ENCODE results near the gene KRTAP10-4. TPM values are rescaled to one million over a fixed set of nuclear protein-coding genes. Genes with fewer than 3 reads are reported as not detected.

KRTAP10-4 gene
- total RNA-seq, 1 experiment from 2014 or later, result not detected

DNA sequence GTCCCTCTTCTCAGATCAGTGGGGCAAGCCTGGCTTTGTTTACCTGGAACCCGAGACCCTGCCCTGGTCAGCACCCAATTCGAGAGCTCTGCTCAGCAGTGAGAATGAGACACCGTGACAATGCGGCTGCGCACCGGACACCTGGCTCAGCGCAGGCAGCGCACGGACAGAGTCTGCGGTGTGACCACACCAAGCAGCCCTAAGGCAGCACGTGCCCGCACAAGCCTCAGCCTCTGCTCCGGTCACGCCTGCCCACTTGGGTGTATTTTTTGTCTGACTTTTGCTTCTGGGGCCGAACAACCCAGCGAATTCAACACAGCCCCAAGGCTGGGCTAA lies 43.0 kb downstream of the KRTAP10-4 start:
- no peaks in the 10 kb centered on the region for H3K79me2 ChIP-seq (ENCODE audit: insufficient read depth, low read length)
- H3K9me2 ChIP-seq (ENCODE audit: insufficient read depth), result no peaks in the 10 kb centered on the region
- H3K27ac ChIP-seq (ENCODE audit: low read depth, low read length), result no peak overlapping the region
- BruUV-seq (replicated peaks), result no TSS peak
- TF ChIP-seq ZFX (IDR thresholded peaks at IDR 0.05) (no peak), CBX3 (IDR thresholded peaks at IDR 0.05; ENCODE audit: low read depth) (no peak), POLR2AphosphoS5 (IDR thresholded peaks at IDR 0.05; ENCODE audit: low read depth, low read length) (no peak), JUND (IDR thresholded peaks at IDR 0.05) (no peak), EGR1 (IDR thresholded peaks at IDR 0.05; ENCODE audit: low read depth) (no peak), ELF1 (IDR thresholded peaks at IDR 0.05; ENCODE audit: borderline replicate concordance, low read depth) (no peak), TCF7L2 (IDR thresholded peaks at IDR 0.05; ENCODE audit: borderline replicate concordance, extremely low read depth, insufficient read depth, insufficient read length) (no peak), RAD21 (IDR thresholded peaks at IDR 0.05; ENCODE audit: low read depth) (no peak), CEBPB (IDR thresholded peaks at IDR 0.05; ENCODE audit: low read depth) (no peak)
- TF ChIP-seq, protein P1, sequence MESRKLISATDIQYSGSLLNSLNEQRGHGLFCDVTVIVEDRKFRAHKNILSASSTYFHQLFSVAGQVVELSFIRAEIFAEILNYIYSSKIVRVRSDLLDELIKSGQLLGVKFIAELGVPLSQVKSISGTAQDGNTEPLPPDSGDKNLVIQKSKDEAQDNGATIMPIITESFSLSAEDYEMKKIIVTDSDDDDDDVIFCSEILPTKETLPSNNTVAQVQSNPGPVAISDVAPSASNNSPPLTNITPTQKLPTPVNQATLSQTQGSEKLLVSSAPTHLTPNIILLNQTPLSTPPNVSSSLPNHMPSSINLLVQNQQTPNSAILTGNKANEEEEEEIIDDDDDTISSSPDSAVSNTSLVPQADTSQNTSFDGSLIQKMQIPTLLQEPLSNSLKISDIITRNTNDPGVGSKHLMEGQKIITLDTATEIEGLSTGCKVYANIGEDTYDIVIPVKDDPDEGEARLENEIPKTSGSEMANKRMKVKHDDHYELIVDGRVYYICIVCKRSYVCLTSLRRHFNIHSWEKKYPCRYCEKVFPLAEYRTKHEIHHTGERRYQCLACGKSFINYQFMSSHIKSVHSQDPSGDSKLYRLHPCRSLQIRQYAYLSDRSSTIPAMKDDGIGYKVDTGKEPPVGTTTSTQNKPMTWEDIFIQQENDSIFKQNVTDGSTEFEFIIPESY (IDR thresholded peaks at IDR 0.05; ENCODE audit: extremely low read depth, insufficient replicate concordance, low read length), result no peak
- ChIA-PET RAD21 (ENCODE audit: low non-redundant PET in 1 of 2, low total read pairs in 2 of 2, uncharacterized antibody in 2 of 2, unreplicated experiment in 2 of 2) (no interaction called here), POLR2A (no interaction called here), CTCF (no interaction called here)
- intact Hi-C loops (cut with micrococcal nuclease), result no loop called here
- no peak for ATAC-seq
- no peak overlapping the region for H3K9ac ChIP-seq (ENCODE audit: low read length)
- no peaks in the 10 kb centered on the region for H3K27me3 ChIP-seq (ENCODE audit: insufficient read depth, low read length)
- no peak overlapping the region for H3K4me3 ChIP-seq (replicated peaks in 1 of 2; ENCODE audit: low read depth in 1 of 2, low read length in 2 of 2)
- H3K4me1 ChIP-seq (ENCODE audit: control insufficient read depth in 1 of 2, insufficient read depth in 2 of 2, low read length in 2 of 2), result no peaks in the 10 kb centered on the region
- peaks cover 9 to 10% of the 10 kb centered on the region in 2 experiments for H3K9me3 ChIP-seq (ENCODE audit: control insufficient read depth in 1 of 2, insufficient read depth in 1 of 2, low read depth in 1 of 2, low read length in 2 of 2)
- no peak overlapping the region for H3K4me2 ChIP-seq (ENCODE audit: low read length)
- no peaks in the 10 kb centered on the region for H3K36me3 ChIP-seq (ENCODE audit: control insufficient read depth in 1 of 2, insufficient read depth in 2 of 2, low read length in 2 of 2)
- H4K20me1 ChIP-seq (ENCODE audit: insufficient read depth), result no peaks in the 10 kb centered on the region
- no peak for DNase-seq (ENCODE audit: low read depth, low spot score)
- H2AFZ ChIP-seq (ENCODE audit: low read depth, low read length, poor library complexity, severe bottlenecking), result no peak overlapping the region

DNA sequence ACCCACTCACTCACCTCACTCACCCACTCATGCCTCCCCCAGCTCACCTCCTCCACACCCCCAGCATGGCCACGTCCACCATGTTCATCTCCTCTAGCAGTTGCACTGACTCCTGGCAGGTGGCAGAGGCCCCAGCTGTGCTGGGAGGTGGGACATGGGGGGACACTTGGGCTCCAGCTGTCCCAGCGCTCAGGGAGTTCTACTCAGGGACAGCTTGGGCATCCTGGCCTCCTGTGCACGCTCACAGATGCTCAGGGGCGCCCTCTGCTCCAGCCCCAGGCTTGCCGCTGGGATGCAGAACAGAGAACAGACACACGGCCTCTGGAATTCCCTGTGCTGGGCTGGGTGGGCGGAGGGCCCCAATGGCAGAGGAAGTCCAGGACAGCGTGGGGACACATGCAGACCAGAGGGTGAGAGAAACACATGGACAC lies 43.6 kb downstream of the KRTAP10-4 start:
- Histone ChIP-seq H3K36me3 (ENCODE audit: control insufficient read depth in 1 of 2, insufficient read depth in 2 of 2, low read length in 2 of 2) (no peaks in the 10 kb centered on the region), H3K27ac (ENCODE audit: low read depth, low read length) (no peak overlapping the region), H3K27me3 (ENCODE audit: insufficient read depth, low read length) (no peaks in the 10 kb centered on the region), H3K9me3 (ENCODE audit: control insufficient read depth in 1 of 2, insufficient read depth in 1 of 2, low read depth in 1 of 2, low read length in 2 of 2) (peaks cover 6 to 11% of the 10 kb centered on the region in 2 experiments), H3K4me1 (ENCODE audit: control insufficient read depth in 1 of 2, insufficient read depth in 2 of 2, low read length in 2 of 2) (no peaks in the 10 kb centered on the region), H3K4me3 (replicated peaks in 1 of 2; ENCODE audit: low read depth in 1 of 2, low read length in 2 of 2) (no peak overlapping the region), H3K4me2 (ENCODE audit: low read length) (no peak overlapping the region), H4K20me1 (ENCODE audit: insufficient read depth) (no peaks in the 10 kb centered on the region), H3K79me2 (ENCODE audit: insufficient read depth, low read length) (no peaks in the 10 kb centered on the region), H2AFZ (ENCODE audit: low read depth, low read length, poor library complexity, severe bottlenecking) (no peak overlapping the region), H3K9me2 (ENCODE audit: insufficient read depth) (no peaks in the 10 kb centered on the region), H3K9ac (ENCODE audit: low read length) (no peak overlapping the region)
- DNase-seq (ENCODE audit: low read depth, low spot score), result no peak
- intact Hi-C loops (cut with micrococcal nuclease), result no loop called here
- no peak for TF ChIP-seq ELF1 (IDR thresholded peaks at IDR 0.05; ENCODE audit: borderline replicate concordance, low read depth)
- no peak for TF ChIP-seq YY1 (IDR thresholded peaks at IDR 0.05; ENCODE audit: extremely low read depth, insufficient replicate concordance, low read depth, low read length)
- POLR2A ChIA-PET, result no interaction called here
- ATAC-seq, result no peak
- no TSS peak for BruUV-seq (replicated peaks)
- CTCF ChIA-PET, result no interaction called here
- RAD21 ChIA-PET (ENCODE audit: low non-redundant PET in 1 of 2, low total read pairs in 2 of 2, uncharacterized antibody in 2 of 2, unreplicated experiment in 2 of 2), result no interaction called here
